GM21447 (cell line): ENCODE measurements around the gene TM4SF4.
A peak's percentile ranks its signal among the peaks of the same experiment; 100 is the strongest.

Experiments
- ATAC-seq: cut with Tn5 transposase; IDR thresholded peaks from one replicate; pipeline ENCODE4 v1.9.1; 2021; ENCODE audit not compliant: unreplicated experiment

TM4SF4 gene

DNA sequence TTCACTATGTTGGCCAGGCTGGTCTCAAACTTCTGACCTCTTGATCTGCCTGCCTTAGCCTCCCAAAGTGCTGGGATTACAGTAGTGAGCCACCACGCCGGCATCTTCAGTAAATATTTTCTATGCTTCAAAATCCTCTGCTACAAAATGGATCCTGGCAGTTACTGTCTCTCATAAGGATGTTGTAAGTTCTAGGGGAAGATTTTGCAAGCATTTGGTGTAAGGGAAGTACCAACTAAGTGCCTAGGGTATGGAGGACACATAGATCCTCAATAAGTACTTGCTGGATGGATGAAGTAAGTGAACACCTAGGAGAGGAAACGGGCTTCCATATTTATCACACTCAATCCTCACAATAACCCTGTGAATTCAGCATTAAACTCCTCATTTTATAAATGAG is 6.6 kb downstream of the TM4SF4 start:
- no peak for ATAC-seq

DNA sequence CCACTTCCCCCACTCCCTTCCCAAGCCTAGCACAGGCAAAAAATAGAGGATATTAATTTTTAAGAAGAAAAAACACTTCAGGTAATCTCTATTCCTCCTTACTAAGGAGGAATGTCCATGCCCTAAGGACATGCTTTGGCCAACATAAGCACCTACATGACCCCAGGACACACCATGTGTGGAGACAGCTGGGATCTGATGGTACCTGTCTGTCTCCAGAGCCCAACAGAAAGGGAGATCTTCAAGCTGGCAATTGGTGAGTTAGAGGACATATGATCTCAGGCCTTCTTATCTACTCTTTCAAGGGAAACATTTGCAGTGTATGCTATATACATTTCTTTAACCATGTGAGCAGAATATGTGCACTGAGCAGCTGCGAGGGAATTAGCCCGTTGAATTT is 7.0 kb downstream of the TM4SF4 start:
- ATAC-seq, result no peak

GRCh38 chr3:149486726-149487125 is 12.2 kb downstream of the TM4SF4 start:
- ATAC-seq, result no peak

- peak; percentile 80 for ATAC-seq
Observed at GRCh38 chr3:149487598-149488197, 13.2 kb downstream of the TM4SF4 start.

DNA sequence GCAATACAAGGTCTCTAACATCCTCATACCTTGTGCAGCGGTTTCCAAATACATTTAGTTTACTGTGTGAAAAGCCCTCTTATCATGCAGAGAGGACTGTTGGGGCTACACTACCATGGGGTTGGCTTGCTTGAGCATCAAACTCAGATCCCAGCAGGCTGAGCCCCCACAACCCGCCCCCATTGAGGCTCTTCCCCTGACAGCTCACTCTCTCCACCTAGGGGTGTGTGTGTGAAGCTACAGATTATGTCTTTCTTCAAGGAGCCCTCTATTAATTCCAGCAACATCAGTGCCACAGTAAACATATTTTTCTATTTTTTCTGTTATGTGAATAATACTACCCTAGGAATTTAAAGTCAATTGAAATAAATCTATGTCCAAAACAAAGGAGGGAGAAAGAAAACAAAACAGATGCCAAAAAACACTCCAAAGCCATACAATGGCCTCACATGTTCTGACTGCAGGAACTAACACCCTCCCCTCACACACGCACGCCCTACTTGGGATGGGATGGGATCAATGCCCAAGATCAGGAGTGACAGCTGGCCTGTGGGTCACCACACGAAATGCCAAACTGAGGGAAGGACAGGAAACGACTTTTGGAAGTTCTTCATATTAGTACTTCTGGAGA is 14.7 kb downstream of the TM4SF4 start:
- no peak for ATAC-seq

- no peak for ATAC-seq
Observed at GRCh38 chr3:149490260-149490971, 15.9 kb downstream of the TM4SF4 start.

DNA sequence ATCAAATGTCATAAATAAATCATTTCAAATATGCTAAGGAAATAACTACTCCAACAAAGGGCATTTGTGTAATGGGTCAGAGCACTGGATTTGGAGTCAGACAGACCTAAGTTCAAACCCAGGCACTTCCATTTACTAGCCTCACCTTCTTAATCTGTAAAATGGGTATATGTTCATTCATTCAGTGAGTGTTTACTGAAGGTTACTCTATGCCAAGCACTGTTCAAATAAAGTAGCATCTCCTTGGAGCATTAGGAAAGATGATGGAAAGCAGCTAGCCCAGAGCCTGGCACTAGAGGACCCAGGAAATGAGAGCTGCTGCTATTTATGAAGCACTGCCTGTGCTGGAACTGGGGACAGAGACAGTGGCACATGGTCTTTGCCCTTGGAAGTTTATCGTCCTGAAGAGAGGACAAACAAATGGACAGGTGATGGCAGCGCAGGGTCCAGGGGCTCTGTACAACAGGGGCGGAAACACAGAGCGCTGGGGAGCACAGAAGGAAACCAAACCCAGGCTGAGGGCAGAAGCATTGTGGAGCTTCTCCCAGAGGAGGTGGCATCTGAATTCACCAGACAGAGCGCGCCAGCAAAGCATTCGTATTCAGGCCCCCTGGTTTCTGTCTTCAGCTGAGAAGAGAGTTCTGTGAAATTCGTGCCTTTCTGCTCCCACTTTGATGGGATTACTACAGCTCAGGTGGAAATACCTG is 19.0 kb downstream of the TM4SF4 start:
- no peak for ATAC-seq

DNA sequence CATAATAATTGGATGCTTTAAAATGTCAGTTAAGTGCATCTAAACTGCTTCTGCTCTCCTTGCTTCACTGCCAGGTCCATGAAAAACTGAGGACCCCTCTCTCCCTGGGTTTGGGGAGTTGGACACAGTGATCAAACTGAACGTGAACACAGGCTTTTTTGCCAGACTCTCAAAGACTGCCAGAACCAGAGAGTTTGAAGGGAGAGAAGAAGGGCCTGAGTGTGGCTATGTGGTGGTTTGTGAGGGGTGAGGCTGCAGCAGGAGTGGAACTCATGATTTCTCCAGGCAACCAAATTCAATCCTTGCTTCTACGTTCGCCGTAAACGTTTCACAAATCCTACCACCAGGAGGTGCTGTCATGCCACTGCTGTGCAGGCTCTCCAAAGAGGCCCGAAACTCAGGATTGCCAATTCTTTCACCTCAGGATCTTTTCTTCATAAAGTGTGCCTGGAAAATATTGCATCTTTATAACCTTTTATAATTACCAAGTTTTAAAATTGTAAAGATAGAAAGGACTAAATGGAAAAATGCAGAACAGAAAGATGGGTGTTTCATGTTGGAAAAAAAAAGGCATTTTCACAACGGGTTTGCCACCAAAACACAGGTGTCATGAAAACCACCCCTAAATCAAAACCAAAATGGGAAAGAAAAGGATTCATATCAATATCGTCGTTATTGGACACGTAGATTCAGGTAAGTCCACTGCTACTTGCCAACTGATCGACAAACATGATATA is 19.7 kb downstream of the TM4SF4 start:
- no peak for ATAC-seq

DNA sequence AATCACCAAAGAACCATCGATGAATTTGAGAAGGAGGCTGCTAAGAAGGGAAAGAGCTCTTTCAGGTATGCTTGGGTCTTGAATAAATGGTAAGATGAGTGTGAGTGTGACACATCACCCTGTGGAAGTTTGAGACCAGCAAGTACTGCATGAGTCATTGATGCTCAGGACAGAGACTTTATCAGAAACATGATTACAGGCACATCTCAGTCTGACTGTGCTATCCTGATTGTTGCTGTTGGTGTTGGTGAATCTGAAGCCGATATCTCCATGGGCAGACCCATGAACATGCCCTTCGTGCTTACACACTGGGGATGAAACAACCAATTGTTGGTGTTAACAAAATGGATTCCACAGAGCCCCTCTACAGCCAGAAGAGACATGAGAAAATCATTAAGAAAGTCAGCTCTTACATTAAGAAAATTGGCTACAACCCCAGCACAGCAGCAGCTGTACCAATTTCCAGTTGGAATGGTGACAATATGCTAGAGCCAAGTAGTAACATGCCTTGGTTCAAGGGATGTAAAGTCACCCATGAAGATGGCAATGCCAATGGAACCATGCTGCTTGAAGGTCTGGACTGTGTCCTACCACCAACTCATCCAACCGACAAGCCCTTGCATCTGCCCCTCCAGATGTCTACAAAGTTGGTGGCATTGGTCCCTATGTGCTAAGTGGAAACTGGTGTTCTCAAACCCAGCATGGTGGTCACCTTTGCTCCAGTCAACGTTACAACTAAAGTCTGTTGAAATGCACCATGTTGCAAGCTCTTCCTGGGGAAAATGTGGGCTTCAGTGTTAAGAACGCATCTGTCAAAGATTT is 20.5 kb downstream of the TM4SF4 start:
- no peak for ATAC-seq

GRCh38 chr3:149495581-149496125 is 21.2 kb downstream of the TM4SF4 start:
- ATAC-seq, result no peak

- no peak for ATAC-seq
Observed at GRCh38 chr3:149496891-149497290, 22.4 kb downstream of the TM4SF4 start.

DNA sequence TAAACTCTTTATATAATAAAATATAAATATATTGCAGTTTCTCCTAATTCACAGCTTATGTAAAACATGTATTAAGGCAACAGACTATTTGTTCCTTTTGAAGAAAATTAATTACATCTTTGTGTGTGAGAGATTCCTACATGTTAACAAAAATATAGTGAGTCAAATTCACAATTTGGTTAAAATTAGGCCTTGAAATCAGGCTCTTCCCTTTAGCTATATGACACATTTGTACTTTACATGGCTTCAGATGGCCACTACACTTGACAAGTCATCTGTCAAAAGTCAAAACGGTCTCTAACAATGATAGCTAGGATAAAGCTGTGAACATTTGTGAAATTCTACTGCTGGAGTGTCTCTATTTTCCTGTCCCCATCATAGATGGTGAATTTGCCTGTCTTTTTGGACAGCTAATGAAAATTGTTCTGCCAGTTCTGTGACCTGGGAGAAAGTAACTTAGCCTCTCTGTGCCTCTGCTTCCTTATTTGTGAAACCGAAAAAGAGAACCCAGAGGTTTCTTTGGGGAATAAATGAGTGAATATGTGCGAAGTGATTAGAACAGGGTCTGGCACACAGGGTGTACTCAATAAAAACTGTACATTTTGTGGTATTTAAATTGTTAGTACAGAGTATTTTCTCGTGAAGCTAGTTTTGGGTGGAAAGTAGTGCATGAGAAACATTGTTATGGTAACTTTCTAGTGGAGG is 23.6 kb downstream of the TM4SF4 start:
- ATAC-seq, result no peak

DNA sequence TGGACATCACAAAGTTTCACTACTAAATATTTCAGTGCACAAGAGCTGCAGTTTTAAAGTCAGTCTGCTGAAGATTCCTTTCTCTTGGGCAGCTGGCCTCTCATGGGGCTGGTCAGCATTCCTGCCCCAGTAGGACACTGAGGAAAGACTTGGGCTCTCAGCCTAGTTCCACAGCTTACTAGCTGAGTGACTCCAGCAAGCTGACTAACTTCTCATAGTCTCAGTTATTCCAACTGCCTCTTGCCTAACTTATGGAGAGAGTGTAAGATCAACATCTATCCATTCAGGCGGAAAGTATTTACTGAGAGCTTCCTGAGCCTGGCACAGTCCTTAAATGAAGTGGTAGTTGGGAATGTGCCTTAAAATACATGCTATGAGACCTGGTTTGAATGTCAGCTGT is 27.0 kb downstream of the TM4SF4 start:
- no peak for ATAC-seq

- no peak for ATAC-seq
Observed at GRCh38 chr3:149502438-149502837, 27.9 kb downstream of the TM4SF4 start.

- ATAC-seq, result no peak
Observed at GRCh38 chr3:149506540-149506939, 32.0 kb downstream of the TM4SF4 start.

GRCh38 chr3:149506965-149507364 is 32.5 kb downstream of the TM4SF4 start:
- no peak for ATAC-seq

GRCh38 chr3:149507491-149508324 is 33.2 kb downstream of the TM4SF4 start:
- no peak for ATAC-seq

- no peak for ATAC-seq
Observed at GRCh38 chr3:149509526-149509925, 35.0 kb downstream of the TM4SF4 start.
